C4-2B (cell line): ENCODE data around the gene PGLYRP4.

Experiments
- CTCF ChIP-seq: fragments of 450-650 bp; conservative IDR thresholded peaks from 2 replicates; pipeline ENCODE4 v1.5.1; 2017; ENCODE audit warnings: mild to moderate bottlenecking
- ZFX ChIP-seq: fragments of 450-650 bp; IDR thresholded peaks from 2 replicates; pipeline ENCODE4 v1.6.1; 2017

- TF ChIP-seq CTCF = no peak
- TF ChIP-seq ZFX = no peak
These were observed 7.2 kb downstream of the PGLYRP4 start for GRCh38 chr1:153341431-153341934.
